HCT116 (cell line): ENCODE measurements around the gene SLC5A5. TPM values are rescaled to one million over a fixed set of nuclear protein-coding genes. Genes with fewer than 3 reads are reported as not detected.

Source experiments
- ATAC-seq: fragments of 200-7000 bp; cut with Tn5 transposase; 2 replicates; pipeline ENCODE4 v1.9.1; 2020; ENCODE audit warnings: mild to moderate bottlenecking, moderate library complexity
- BruUV-seq: library from RNA; stranded (reverse); fragments of 400-500 nt; replicated peaks from 2 replicates; lab custom pipeline; 2021; lab: Mats Ljungman, UMichigan
- CTCF ChIA-PET: fragments of 300-600 bp; sonication (Branson Sonifier 250); formaldehyde crosslinking; loops from one replicate; lab custom pipeline; 2021; ENCODE audit warnings: antibody characterized with exemption; lab: Charles Lee
- POLR2A ChIA-PET: fragments of 300-600, 350-600 bp; sonication (Branson Sonifier 250); formaldehyde crosslinking; loops from one replicate; lab custom pipeline; 2021; ENCODE audit warnings: antibody characterized with exemption; lab: Charles Lee
- RAD21 ChIA-PET, 2 experiments: fragments of 300-600 bp; sonication (Branson Sonifier 250); formaldehyde crosslinking; loops; one replicate each; lab custom pipeline; 2023; ENCODE audit warnings: low total read pairs in 2 of 2; ENCODE audit not compliant: uncharacterized antibody in 2 of 2, unreplicated experiment in 2 of 2, low non-redundant PET in 1 of 2; lab: Charles Lee
- DNase-seq: peaks from one replicate; pipeline ENCODE4 v3.0.0-alpha.2; 2010; ENCODE audit warnings: low read depth, low spot score
- H2AFZ ChIP-seq: fragments of 200-600 bp; shearing (Covaris generic), sonication (generic); 2 replicates; pipeline ENCODE4 v1.6.1; 2017; ENCODE audit warnings: low read depth, mixed run types, mixed read lengths, antibody characterized with exemption, low read length; ENCODE audit not compliant: poor library complexity, severe bottlenecking
- H3K27ac ChIP-seq: 2 replicates; pipeline ENCODE4 v1.5.1; 2012; ENCODE audit warnings: low read depth, low read length
- H3K27me3 ChIP-seq: fragments of 200-600 bp; sonication (generic); 2 replicates; pipeline ENCODE4 v1.6.1; 2016; ENCODE audit warnings: mixed run types, low read length, mixed read lengths; ENCODE audit not compliant: insufficient read depth
- H3K36me3 ChIP-seq, 2 experiments: fragments of 200-500 bp in 1 of 2; fragments of 200-600 bp in 1 of 2; sonication (Bioruptor generic) in 1 of 2; sonication (generic) in 1 of 2; 2 replicates each; pipeline versions ENCODE4 v1.5.1 to v1.6.1; 2014 to 2016; ENCODE audit warnings: low read length in 2 of 2, inconsistent platforms in 1 of 2, mixed read lengths in 1 of 2, mixed run types in 1 of 2; ENCODE audit not compliant: insufficient read depth in 2 of 2, control insufficient read depth in 1 of 2
- H3K4me1 ChIP-seq, 2 experiments: fragments of 200-600 bp in 1 of 2; sonication (generic) in 1 of 2; 2 replicates each; pipeline versions ENCODE4 v1.5.1 to v1.6.1; 2012 to 2017; ENCODE audit warnings: low read length in 2 of 2, inconsistent platforms in 1 of 2, mild to moderate bottlenecking in 1 of 2, mixed read lengths in 1 of 2, mixed run types in 1 of 2, moderate library complexity in 1 of 2; ENCODE audit not compliant: insufficient read depth in 2 of 2, control insufficient read depth in 1 of 2
- H3K4me2 ChIP-seq: fragments of 200-600 bp; sonication (generic); 2 replicates; pipeline ENCODE4 v1.6.1; 2017; ENCODE audit warnings: mixed run types, low read length, mixed read lengths
- H3K4me3 ChIP-seq, 2 experiments: fragments of 200-600 bp in 1 of 2; sonication (generic) in 1 of 2; replicated peaks in 1 of 2; 2 replicates each; pipeline ENCODE4 v1.5.1; 2011 to 2016; ENCODE audit warnings: low read length in 2 of 2, control low read depth in 1 of 2, low read depth in 1 of 2, mild to moderate bottlenecking in 1 of 2, mixed read lengths in 1 of 2, mixed run types in 1 of 2
- H3K79me2 ChIP-seq: fragments of 200-600 bp; sonication (generic); 2 replicates; pipeline ENCODE4 v1.6.1; 2017; ENCODE audit warnings: mild to moderate bottlenecking, mixed run types, low read length, moderate library complexity, mixed read lengths; ENCODE audit not compliant: insufficient read depth
- H3K9ac ChIP-seq: fragments of 200-600 bp; sonication (generic); 2 replicates; pipeline ENCODE4 v1.6.1; 2016; ENCODE audit warnings: low read length, mixed read lengths
- H3K9me2 ChIP-seq: fragments of 200-600 bp; sonication (generic), shearing (Covaris generic); 2 replicates; pipeline ENCODE4 v1.6.1; 2017; ENCODE audit warnings: mixed run types, mild to moderate bottlenecking, moderate library complexity; ENCODE audit not compliant: insufficient read depth
- H3K9me3 ChIP-seq, 2 experiments: fragments of 200-500 bp in 1 of 2; fragments of 200-600 bp in 1 of 2; sonication (Bioruptor generic) in 1 of 2; sonication (generic) in 1 of 2; 2 replicates each; pipeline ENCODE4 v1.6.1; 2014 to 2017; ENCODE audit warnings: low read length in 2 of 2, mixed read lengths in 2 of 2, inconsistent platforms in 1 of 2, low read depth in 1 of 2, mild to moderate bottlenecking in 1 of 2, mixed run types in 1 of 2, moderate library complexity in 1 of 2; ENCODE audit not compliant: control insufficient read depth in 1 of 2, insufficient read depth in 1 of 2
- H4K20me1 ChIP-seq: fragments of 200-600 bp; sonication (generic), shearing (Covaris generic); 2 replicates; pipeline ENCODE4 v1.6.1; 2017; ENCODE audit warnings: mixed run types, mild to moderate bottlenecking, moderate library complexity; ENCODE audit not compliant: insufficient read depth
- CBX3 ChIP-seq: IDR thresholded peaks from 2 replicates; pipeline ENCODE4 v1.6.1; 2012; ENCODE audit warnings: low read depth
- CTCF ChIP-seq, 3 experiments: fragments of 200-600 bp in 1 of 3; sonication (generic) in 1 of 3; IDR thresholded peaks in 2 of 3; conservative IDR thresholded peaks in 1 of 3; 2 replicates each; pipeline ENCODE4 v1.5.1; 2012 to 2017; ENCODE audit warnings: low read depth in 2 of 3, low read length in 2 of 3, antibody characterized with exemption in 1 of 3, borderline replicate concordance in 1 of 3, control low read depth in 1 of 3, mild to moderate bottlenecking in 1 of 3, mixed read lengths in 1 of 3, mixed run types in 1 of 3, moderate library complexity in 1 of 3; ENCODE audit not compliant: insufficient read depth in 1 of 3
- EGR1 ChIP-seq: IDR thresholded peaks from 2 replicates; pipeline ENCODE4 v1.6.1; 2012; ENCODE audit warnings: low read depth
- ELF1 ChIP-seq: IDR thresholded peaks from 2 replicates; pipeline ENCODE4 v1.6.1; 2012; ENCODE audit warnings: low read depth, borderline replicate concordance
- FOSL1 ChIP-seq: IDR thresholded peaks from 2 replicates; pipeline ENCODE4 v1.6.1; 2012; ENCODE audit warnings: low read depth
- JUND ChIP-seq: IDR thresholded peaks from 2 replicates; pipeline ENCODE4 v1.6.1; 2012
- POLR2AphosphoS5 ChIP-seq: IDR thresholded peaks from 2 replicates; pipeline ENCODE4 v1.6.1; 2011; ENCODE audit warnings: mild to moderate bottlenecking, low read depth, low read length, moderate library complexity
- RAD21 ChIP-seq: IDR thresholded peaks from 2 replicates; pipeline ENCODE4 v1.6.1; 2012; ENCODE audit warnings: low read depth, mild to moderate bottlenecking
- REST ChIP-seq: IDR thresholded peaks from 2 replicates; pipeline ENCODE4 v1.6.1; 2012; ENCODE audit warnings: low read depth
- SP1 ChIP-seq: IDR thresholded peaks from 2 replicates; pipeline ENCODE4 v1.6.1; 2012; ENCODE audit warnings: low read depth
- TCF7L2 ChIP-seq: IDR thresholded peaks from 2 replicates; pipeline ENCODE4 v1.7.0; 2011; ENCODE audit warnings: borderline replicate concordance, inconsistent platforms; ENCODE audit not compliant: insufficient read depth, insufficient read length; ENCODE audit errors: extremely low read depth
- YY1 ChIP-seq: IDR thresholded peaks from 2 replicates; pipeline ENCODE4 v1.6.1; 2011; ENCODE audit warnings: low read length, low read depth, moderate library complexity, mild to moderate bottlenecking; ENCODE audit not compliant: insufficient replicate concordance; ENCODE audit errors: extremely low read depth
- intact Hi-C: fragments of 100-400 bp; cut with micrococcal nuclease; formaldehyde crosslinking; loops from 2 replicates; pipeline ENCODE4 v1.10.0; 2022
- total RNA-seq: library from RNA; stranded (reverse); gene quantifications from one replicate; pipeline ENCODE4 v1.2.1, GENCODE V29; 2021; ENCODE audit not compliant: unreplicated experiment

Gene SLC5A5
- total RNA-seq, 1 experiment from 2014 or later: 0.59 TPM

- BruUV-seq: no TSS peak
- peak; percentile 59 for DNase-seq
These were observed 66.5 kb downstream of the SLC5A5 start for GRCh38 chr19:17938092-17938845.

More at GRCh38 chr19:17938092-17938845, 66.5 kb downstream of the SLC5A5 start:
- no peak overlapping the region for H3K27ac ChIP-seq
- no peaks in the 10 kb centered on the region for H3K9me2 ChIP-seq
- POLR2A ChIA-PET: interaction anchor here (0.9 to 1.4 kb wide), 3 partner anchors 58 to 79 kb away, joined by 3 to 4 read pairs (median 3); no protein-coding TSS in a partner anchor
- no peak overlapping the region for H2AFZ ChIP-seq
- no peaks in the 10 kb centered on the region for H3K27me3 ChIP-seq
- peaks cover 7 to 15% of the 10 kb centered on the region in 2 experiments for H3K4me1 ChIP-seq
- H3K36me3 ChIP-seq: peaks cover 9 to 25% of the 10 kb centered on the region in 2 experiments; a peak in 3 of 4 replicates
- no peak overlapping the region for H3K4me3 ChIP-seq
- H3K79me2 ChIP-seq: peaks cover 42% of the 10 kb centered on the region
- TF ChIP-seq REST: no peak
- no peak for TF ChIP-seq SP1
- TF ChIP-seq YY1: no peak
- no peak; the same call in 1 of the 2 replicates for TF ChIP-seq POLR2AphosphoS5
- TF ChIP-seq JUND: no peak
- TF ChIP-seq TCF7L2: no peak
- TF ChIP-seq CBX3: no peak
- TF ChIP-seq EGR1: no peak
- no peak for TF ChIP-seq ELF1
- TF ChIP-seq RAD21: peak; percentile 94
- no peak for TF ChIP-seq FOSL1
- TF ChIP-seq CTCF (IDR thresholded peaks at IDR 0.05 in 2 of 3, conservative IDR thresholded peaks at IDR 0.05 in 1 of 3; ENCODE audit: borderline replicate concordance in 1 of 3, insufficient read depth in 1 of 3, low read depth in 2 of 3, low read length in 2 of 3): peak; percentile 88 to 94 (median 93)
- RAD21 ChIA-PET: interaction anchor here (0.6 to 1.4 kb wide), 5 partner anchors 48 to 119 kb away, joined by 3 to 16 read pairs (median 3); no protein-coding TSS in a partner anchor
- H3K9ac ChIP-seq: no peak overlapping the region
- H4K20me1 ChIP-seq: no peaks in the 10 kb centered on the region
- H3K4me2 ChIP-seq: no peak overlapping the region
- no peaks in the 10 kb centered on the region for H3K9me3 ChIP-seq
- ATAC-seq: peak; percentile 87
- CTCF ChIA-PET: interaction anchor here (0.7 to 6.7 kb wide), 15 partner anchors 9 to 313 kb away, joined by 3 to 127 read pairs (median 4); partner anchors contain the start of genes RPL18A and SLC5A5
- intact Hi-C loops: loop anchor here (1.0 to 10.0 kb wide), 2 partner anchors 59 to 317 kb away; a partner anchor contains a TSS
